HG02970 (cell line): ENCODE measurements around the gene GNAT1.
"Not testable (repeated sequence)": the region's sequence is repeated elsewhere in the genome, so short reads cannot be mapped to it uniquely, and the experiment has no call there.

Experiments used
- ATAC-seq: cut with Tn5 transposase; IDR thresholded peaks from one replicate; pipeline ENCODE4 v1.9.1; 2021; ENCODE audit warnings: mild to moderate bottlenecking, moderate library complexity, moderate number of reproducible peaks; ENCODE audit not compliant: unreplicated experiment, low FRiP score

The GNAT1 gene

GRCh38 chr3:50201573-50202315 is 10.3 kb downstream of the GNAT1 start:
- ATAC-seq: no peak

- ATAC-seq: no peak
Measured at GRCh38 chr3:50202353-50203112, 11.1 kb downstream of the GNAT1 start.

GRCh38 chr3:50203113-50203808 is 11.9 kb downstream of the GNAT1 start:
- no peak for ATAC-seq

GRCh38 chr3:50203809-50204803 is 12.7 kb downstream of the GNAT1 start:
- ATAC-seq: no peak

GRCh38 chr3:50204804-50205412 is 13.5 kb downstream of the GNAT1 start, which contains the start of gene SLC38A3:
SLC38A3 (plus strand) TSS chr3:50205271; CDS start chr3:50214200, 8,929 bp downstream.
- ATAC-seq: no peak

- ATAC-seq: no peak
Measured at GRCh38 chr3:50205413-50206276, 14.2 kb downstream of the GNAT1 start.

- ATAC-seq: no peak
Measured at GRCh38 chr3:50207359-50208042, 16.1 kb downstream of the GNAT1 start.

GRCh38 chr3:50208677-50209344 is 17.4 kb downstream of the GNAT1 start:
- ATAC-seq: no peak

GRCh38 chr3:50210176-50210509 is 18.7 kb downstream of the GNAT1 start:
- no peak for ATAC-seq

GRCh38 chr3:50210510-50211367 is 19.3 kb downstream of the GNAT1 start:
- ATAC-seq: no peak

- ATAC-seq: not testable (repeated sequence)
Measured at GRCh38 chr3:50211368-50211717, 19.9 kb downstream of the GNAT1 start.

- no peak for ATAC-seq
Measured at GRCh38 chr3:50211930-50212329, 20.5 kb downstream of the GNAT1 start.

GRCh38 chr3:50212502-50212901 is 21.1 kb downstream of the GNAT1 start:
- ATAC-seq: no peak

GRCh38 chr3:50212971-50213370 is 21.6 kb downstream of the GNAT1 start:
- no peak for ATAC-seq

GRCh38 chr3:50213373-50213772 is 22.0 kb downstream of the GNAT1 start:
- no peak for ATAC-seq

GRCh38 chr3:50214824-50215223 is 23.4 kb downstream of the GNAT1 start:
- no peak for ATAC-seq

- no peak for ATAC-seq
Measured at GRCh38 chr3:50215529-50215928, 24.1 kb downstream of the GNAT1 start.
